ENCODE measurements around the gene TH. TPM values are rescaled to one million over a fixed set of nuclear protein-coding genes. Genes with fewer than 3 reads are reported as not detected.

Gene TH
- total RNA-seq: not detected

- Mint-ChIP-seq H3K4me3 (no peak within 1 kb of the TSS), H3K4me1 (no peaks in the 10 kb centered on the region), H3K36me3 (ENCODE audit: low read depth) (no peaks in the 10 kb centered on the region), H3K27ac (no peak within 1 kb of the TSS), H3K9me3 (no peaks in the 10 kb centered on the region), H3K27me3 (no peaks in the 10 kb centered on the region)
- no peak for ATAC-seq (replicated peaks)
Observed at GRCh38 chr11:2171591-2172003, at the start of gene TH. TH (minus strand) TSS chr11:2171815; CDS start chr11:2171786, 29 bp downstream.

GRCh38 chr11:2221024-2221423 is 49.4 kb upstream of the TH start:
- H3K4me1 Mint-ChIP-seq: no peaks in the 10 kb centered on the region
- peaks cover 15% of the 10 kb centered on the region for H3K27me3 Mint-ChIP-seq
- no peak overlapping the region for H3K27ac Mint-ChIP-seq
- H3K36me3 Mint-ChIP-seq (ENCODE audit: low read depth): no peaks in the 10 kb centered on the region
- peaks cover 22% of the 10 kb centered on the region for H3K9me3 Mint-ChIP-seq
- ATAC-seq (replicated peaks): no peak
- H3K4me3 Mint-ChIP-seq: no peak overlapping the region

- Mint-ChIP-seq H3K9me3 (peaks cover 22% of the 10 kb centered on the region), H3K27me3 (peaks cover 15% of the 10 kb centered on the region), H3K4me3 (no peak overlapping the region), H3K4me1 (no peaks in the 10 kb centered on the region), H3K27ac (no peak overlapping the region), H3K36me3 (ENCODE audit: low read depth) (no peaks in the 10 kb centered on the region)
- no peak for ATAC-seq (replicated peaks)
Observed at GRCh38 chr11:2220173-2220771, 48.7 kb upstream of the TH start.

GRCh38 chr11:2219318-2220017 is 47.9 kb upstream of the TH start:
- H3K36me3 Mint-ChIP-seq (ENCODE audit: low read depth): no peaks in the 10 kb centered on the region
- no peak overlapping the region for H3K4me3 Mint-ChIP-seq
- H3K4me1 Mint-ChIP-seq: no peaks in the 10 kb centered on the region
- ATAC-seq (replicated peaks): no peak
- H3K9me3 Mint-ChIP-seq: peaks cover 22% of the 10 kb centered on the region
- peaks cover 15% of the 10 kb centered on the region for H3K27me3 Mint-ChIP-seq
- H3K27ac Mint-ChIP-seq: no peak overlapping the region

- H3K27me3 Mint-ChIP-seq: peaks cover 14% of the 10 kb centered on the region
- H3K4me1 Mint-ChIP-seq: peaks cover 5% of the 10 kb centered on the region
- no peak overlapping the region for H3K4me3 Mint-ChIP-seq
- no peak for ATAC-seq (replicated peaks)
- no peak overlapping the region for H3K27ac Mint-ChIP-seq
- H3K9me3 Mint-ChIP-seq: peaks cover 14% of the 10 kb centered on the region
- H3K36me3 Mint-ChIP-seq (ENCODE audit: low read depth): no peaks in the 10 kb centered on the region
Observed at GRCh38 chr11:2218031-2218633, 46.5 kb upstream of the TH start.

GRCh38 chr11:2217211-2218030 is 45.8 kb upstream of the TH start:
- peaks cover 5% of the 10 kb centered on the region for H3K4me1 Mint-ChIP-seq
- no peak overlapping the region for H3K27ac Mint-ChIP-seq
- no peak for ATAC-seq (replicated peaks)
- H3K4me3 Mint-ChIP-seq: no peak overlapping the region
- peaks cover 12% of the 10 kb centered on the region for H3K27me3 Mint-ChIP-seq
- H3K36me3 Mint-ChIP-seq (ENCODE audit: low read depth): no peaks in the 10 kb centered on the region
- peaks cover 12% of the 10 kb centered on the region for H3K9me3 Mint-ChIP-seq

- Mint-ChIP-seq H3K27me3 (peaks cover 6% of the 10 kb centered on the region), H3K27ac (no peak overlapping the region), H3K36me3 (ENCODE audit: low read depth) (no peaks in the 10 kb centered on the region), H3K9me3 (peaks cover 7% of the 10 kb centered on the region), H3K4me3 (no peak overlapping the region), H3K4me1 (peaks cover 5% of the 10 kb centered on the region)
- ATAC-seq (replicated peaks): no peak
Observed at GRCh38 chr11:2216400-2217064, 44.9 kb upstream of the TH start.

- H3K4me3 Mint-ChIP-seq: no peak overlapping the region
- no peak overlapping the region for H3K27ac Mint-ChIP-seq
- H3K4me1 Mint-ChIP-seq: peaks cover 5% of the 10 kb centered on the region
- H3K9me3 Mint-ChIP-seq: peaks cover 7% of the 10 kb centered on the region
- ATAC-seq (replicated peaks): no peak
- peaks cover 6% of the 10 kb centered on the region for H3K27me3 Mint-ChIP-seq
- no peaks in the 10 kb centered on the region for H3K36me3 Mint-ChIP-seq (ENCODE audit: low read depth)
Observed at GRCh38 chr11:2215561-2216399, 44.2 kb upstream of the TH start.

GRCh38 chr11:2215230-2215560 is 43.6 kb upstream of the TH start:
- Mint-ChIP-seq H3K9me3 (peaks cover 3% of the 10 kb centered on the region), H3K4me1 (peaks cover 5% of the 10 kb centered on the region), H3K4me3 (no peak overlapping the region), H3K27ac (peak overlapping the region; percentile 34), H3K27me3 (peaks cover 3% of the 10 kb centered on the region), H3K36me3 (ENCODE audit: low read depth) (no peaks in the 10 kb centered on the region)
- no peak for ATAC-seq (replicated peaks)

GRCh38 chr11:2214527-2215229 is 43.1 kb upstream of the TH start:
- H3K4me1 Mint-ChIP-seq: peaks cover 5% of the 10 kb centered on the region
- H3K9me3 Mint-ChIP-seq: no peaks in the 10 kb centered on the region
- no peak for ATAC-seq (replicated peaks)
- H3K27ac Mint-ChIP-seq: peak overlapping the region; percentile 39
- H3K4me3 Mint-ChIP-seq: peak overlapping the region; percentile 47
- H3K36me3 Mint-ChIP-seq (ENCODE audit: low read depth): no peaks in the 10 kb centered on the region
- no peaks in the 10 kb centered on the region for H3K27me3 Mint-ChIP-seq

- Mint-ChIP-seq H3K27me3 (no peaks in the 10 kb centered on the region), H3K9me3 (no peaks in the 10 kb centered on the region), H3K27ac (peak overlapping the region; percentile 39), H3K4me3 (peak overlapping the region; percentile 47), H3K4me1 (peaks cover 5% of the 10 kb centered on the region), H3K36me3 (ENCODE audit: low read depth) (no peaks in the 10 kb centered on the region)
- no peak for ATAC-seq (replicated peaks)
Observed at GRCh38 chr11:2213890-2214526, 42.4 kb upstream of the TH start.

- no peaks in the 10 kb centered on the region for H3K36me3 Mint-ChIP-seq (ENCODE audit: low read depth)
- H3K4me3 Mint-ChIP-seq: peak overlapping the region; percentile 47
- peaks cover 5% of the 10 kb centered on the region for H3K4me1 Mint-ChIP-seq
- H3K9me3 Mint-ChIP-seq: no peaks in the 10 kb centered on the region
- ATAC-seq (replicated peaks): peak; percentile 86
- no peaks in the 10 kb centered on the region for H3K27me3 Mint-ChIP-seq
- peak overlapping the region; percentile 39 for H3K27ac Mint-ChIP-seq
Observed at GRCh38 chr11:2213384-2213842, 41.8 kb upstream of the TH start.
